IMR-90 (cell line): Measurements from ENCODE around the gene RASSF4. TPM values are rescaled to one million over a fixed set of nuclear protein-coding genes. Genes with fewer than 3 reads are reported as not detected.

Experiments used
- ATAC-seq: fragments of 200-7000 bp; cut with Tn5 transposase; 2 replicates; pipeline ENCODE4 v1.9.1; 2020; ENCODE audit warnings: low read depth, mild to moderate bottlenecking, moderate library complexity
- BruUV-seq: library from RNA; stranded (reverse); fragments of 400-500 nt; replicated peaks from 2 replicates; lab custom pipeline; 2021; lab: Mats Ljungman, UMichigan
- CTCF ChIA-PET: fragments of 300-600 bp; formaldehyde crosslinking; extraction: SDS; loops from one replicate; lab custom pipeline; 2021; ENCODE audit warnings: antibody characterized with exemption; lab: Yijun Ruan, JAX
- POLR2A ChIA-PET: fragments of 300-600 bp; sonication (Branson Sonifier 250); formaldehyde crosslinking; loops from one replicate; lab custom pipeline; 2022; ENCODE audit warnings: antibody characterized with exemption; ENCODE audit not compliant: unreplicated experiment; lab: Charles Lee
- DNase-seq: peaks from one replicate; pipeline ENCODE4 v3.0.0; 2013
- H2AFZ ChIP-seq: replicated peaks from 2 replicates; pipeline ENCODE3; 2013; ENCODE audit warnings: low read length, mild to moderate bottlenecking; ENCODE audit not compliant: poor library complexity
- H2AK5ac ChIP-seq: 2 replicates; pipeline ENCODE4 v1.6.1; 2013; ENCODE audit warnings: low read depth, low read length, inconsistent platforms
- H2AK9ac ChIP-seq: replicated peaks from 2 replicates; pipeline ENCODE3; 2013; ENCODE audit warnings: mild to moderate bottlenecking, low read depth, low read length, moderate library complexity; ENCODE audit not compliant: poor library complexity
- H2BK120ac ChIP-seq: 2 replicates; pipeline ENCODE4 v1.6.1; 2013; ENCODE audit warnings: low read depth, low read length, inconsistent platforms
- H2BK15ac ChIP-seq: 3 replicates; pipeline ENCODE4 v1.6.1; 2013; ENCODE audit warnings: low read depth, low read length, inconsistent platforms
- H2BK20ac ChIP-seq: 2 replicates; pipeline ENCODE4 v1.6.1; 2013; ENCODE audit warnings: low read depth, mild to moderate bottlenecking, inconsistent platforms, low read length, moderate library complexity
- H2BK5ac ChIP-seq: 2 replicates; pipeline ENCODE4 v1.6.1; 2013; ENCODE audit warnings: mild to moderate bottlenecking, low read depth, low read length, inconsistent platforms; ENCODE audit not compliant: poor library complexity, severe bottlenecking
- H3K14ac ChIP-seq: replicated peaks from 2 replicates; pipeline ENCODE4 v1.6.1; 2013; ENCODE audit warnings: low read depth, low read length, inconsistent platforms
- H3K18ac ChIP-seq: 2 replicates; pipeline ENCODE4 v1.6.1; 2013; ENCODE audit warnings: low read depth, low read length, control low read depth
- H3K23ac ChIP-seq: 2 replicates; pipeline ENCODE4 v1.6.1; 2013; ENCODE audit warnings: low read depth, low read length, inconsistent platforms
- H3K27ac ChIP-seq: 2 replicates; pipeline ENCODE4 v1.5.1; 2013; ENCODE audit warnings: mild to moderate bottlenecking, control low read depth, low read length; ENCODE audit not compliant: insufficient read depth
- H3K27me3 ChIP-seq: 2 replicates; pipeline ENCODE4 v1.6.1; 2013; ENCODE audit warnings: low read length; ENCODE audit not compliant: control insufficient read depth, insufficient read depth
- H3K36me3 ChIP-seq: 2 replicates; pipeline ENCODE4 v1.6.1; 2013; ENCODE audit warnings: low read length, mixed read lengths; ENCODE audit not compliant: control insufficient read depth, insufficient read depth
- H3K4ac ChIP-seq: 2 replicates; pipeline ENCODE4 v1.6.1; 2013; ENCODE audit warnings: low read depth, low read length, inconsistent platforms
- H3K4me1 ChIP-seq: 2 replicates; pipeline ENCODE4 v1.6.1; 2013; ENCODE audit warnings: low read length, mixed read lengths; ENCODE audit not compliant: control insufficient read depth, insufficient read depth
- H3K4me2 ChIP-seq: 2 replicates; pipeline ENCODE4 v1.6.1; 2013; ENCODE audit warnings: low read depth, mild to moderate bottlenecking, control low read depth, low read length, moderate library complexity
- H3K4me3 ChIP-seq: 2 replicates; pipeline ENCODE4 v1.5.1; 2013; ENCODE audit warnings: low read depth, mild to moderate bottlenecking, control low read depth, low read length, moderate library complexity; ENCODE audit not compliant: insufficient read depth
- H3K56ac ChIP-seq: 2 replicates; pipeline ENCODE4 v1.6.1; 2013; ENCODE audit warnings: low read length, inconsistent platforms; ENCODE audit not compliant: insufficient read depth; ENCODE audit errors: extremely low read depth
- H3K79me1 ChIP-seq, 2 experiments: 2 replicates each; pipeline ENCODE4 v1.6.1; 2013; ENCODE audit warnings: low read length in 2 of 2, inconsistent platforms in 1 of 2, low read depth in 1 of 2
- H3K9ac ChIP-seq: 2 replicates; pipeline ENCODE4 v1.6.1; 2013; ENCODE audit warnings: low read depth, low read length, control low read depth
- H3K9me1 ChIP-seq: 2 replicates; pipeline ENCODE4 v1.6.1; 2013; ENCODE audit warnings: low read length, inconsistent platforms; ENCODE audit not compliant: insufficient read depth
- H3K9me3 ChIP-seq: 2 replicates; pipeline ENCODE4 v1.6.1; 2013; ENCODE audit warnings: low read length; ENCODE audit not compliant: control insufficient read depth, insufficient read depth
- H4K20me1 ChIP-seq: 2 replicates; pipeline ENCODE4 v1.6.1; 2013; ENCODE audit warnings: low read length, inconsistent platforms; ENCODE audit not compliant: insufficient read depth
- H4K5ac ChIP-seq: 2 replicates; pipeline ENCODE4 v1.6.1; 2013; ENCODE audit warnings: mild to moderate bottlenecking, low read depth, low read length, control low read depth
- H4K8ac ChIP-seq, 2 experiments: 2 replicates each; pipeline ENCODE4 v1.6.1; 2013; ENCODE audit warnings: low read depth in 2 of 2, low read length in 2 of 2, control low read depth in 1 of 2, inconsistent platforms in 1 of 2
- H4K91ac ChIP-seq: 2 replicates; pipeline ENCODE4 v1.6.1; 2013; ENCODE audit warnings: low read depth, low read length, inconsistent platforms; ENCODE audit not compliant: insufficient read depth
- BHLHE40 ChIP-seq: fragments of 150-350 bp; IDR thresholded peaks from 2 replicates; pipeline ENCODE4 v1.6.1; 2016; ENCODE audit warnings: mild to moderate bottlenecking, low read depth, low read length
- CEBPB ChIP-seq: IDR thresholded peaks from 2 replicates; pipeline ENCODE4 v1.6.1; 2012; ENCODE audit warnings: low read depth, low read length, improper control_type of control experiment
- CHD1 ChIP-seq: IDR thresholded peaks from 2 replicates; pipeline ENCODE4 v1.6.1; 2012; ENCODE audit warnings: low read depth, low read length, improper control_type of control experiment
- FOS ChIP-seq: fragments of 150-350 bp; IDR thresholded peaks from 2 replicates; pipeline ENCODE4 v1.6.1; 2016; ENCODE audit warnings: low read depth, low read length
- MAFK ChIP-seq: IDR thresholded peaks from 2 replicates; pipeline ENCODE4 v1.6.1; 2012; ENCODE audit warnings: low read depth, low read length, improper control_type of control experiment
- MAZ ChIP-seq: IDR thresholded peaks from 2 replicates; pipeline ENCODE4 v1.6.1; 2012; ENCODE audit warnings: low read depth, mild to moderate bottlenecking, low read length, improper control_type of control experiment, moderate library complexity, borderline replicate concordance
- MXI1 ChIP-seq: IDR thresholded peaks from 2 replicates; pipeline ENCODE4 v1.6.1; 2012; ENCODE audit warnings: low read depth, mild to moderate bottlenecking, low read length, moderate library complexity, borderline replicate concordance
- NFE2L2 ChIP-seq: fragments of 150-350 bp; IDR thresholded peaks from 2 replicates; pipeline ENCODE4 v1.6.1; 2016; ENCODE audit warnings: low read depth, mild to moderate bottlenecking, low read length
- POLR2A ChIP-seq: IDR thresholded peaks from 2 replicates; pipeline ENCODE4 v1.6.1; 2012; ENCODE audit warnings: mild to moderate bottlenecking, low read depth, low read length
- RAD21 ChIP-seq: IDR thresholded peaks from 2 replicates; pipeline ENCODE4 v1.6.1; 2012; ENCODE audit warnings: low read length, improper control_type of control experiment
- RCOR1 ChIP-seq: IDR thresholded peaks from 2 replicates; pipeline ENCODE4 v1.6.1; 2012; ENCODE audit warnings: mild to moderate bottlenecking, low read length, improper control_type of control experiment; ENCODE audit not compliant: insufficient replicate concordance
- SMC3 ChIP-seq: fragments of 150-350 bp; IDR thresholded peaks from 2 replicates; pipeline ENCODE4 v1.6.1; 2016; ENCODE audit warnings: low read depth, mild to moderate bottlenecking, antibody characterized with exemption, low read length, moderate library complexity
- WGBS, 2 experiments: methylation state at CpG; one replicate each; pipeline versions ENCODE4 v1.1.5 to v1.1.7; 2013; ENCODE audit warnings: missing lambda C conversion rate in 2 of 2; ENCODE audit not compliant: insufficient read length in 1 of 2; ENCODE audit errors: extremely low coverage in 2 of 2; 5-methylcytosine and 5-hydroxymethylcytosine counted together
- dilution Hi-C: fragments of 300-500 bp; cut with HindIII; formaldehyde crosslinking; loops from one replicate; pipeline ENCODE4 v1.14.3; 2018; ENCODE audit warnings: low sequenced_read_pairs; ENCODE audit not compliant: unreplicated experiment
- in situ Hi-C: fragments of 300-500 bp; cut with MboI; formaldehyde crosslinking; loops from 3 replicates; pipeline ENCODE4 v1.14.3; 2019; ENCODE audit warnings: low sequenced_read_pairs, inconsistent platforms, mixed read lengths
- intact Hi-C: fragments of 100-400 bp; cut with micrococcal nuclease; formaldehyde crosslinking; loops from 2 replicates; pipeline ENCODE4 v1.10.0; 2022
- polyA plus RNA-seq, 3 experiments: library from polyadenylated mRNA; depleted of rRNA; stranded (reverse); fragments of >200 nt; gene quantifications; 2 replicates each; pipeline ENCODE4 v1.2.3, GENCODE V29; 2012; ENCODE audit warnings: low replicate concordance in 1 of 3
- total RNA-seq: library from RNA; depleted of rRNA; stranded (reverse); fragments of >200 nt; gene quantifications from 2 replicates; pipeline ENCODE4 v1.2.3, GENCODE V29; 2012
- TF ChIP-seq, protein P1 (sequence below): fragments of 150-350 bp; IDR thresholded peaks from 2 replicates; pipeline ENCODE4 v1.6.1; 2016; ENCODE audit warnings: low read depth, mild to moderate bottlenecking, low read length, moderate library complexity, borderline replicate concordance
- TF ChIP-seq, protein P2 (sequence below): fragments of 150-350 bp; IDR thresholded peaks from 2 replicates; pipeline ENCODE4 v1.6.1; 2017; ENCODE audit warnings: mild to moderate bottlenecking, antibody characterized with exemption, low read length, low read depth
- TF ChIP-seq, protein P3 (sequence below): conservative IDR thresholded peaks from 2 replicates; pipeline ENCODE4 v1.5.1; 2012; ENCODE audit warnings: mild to moderate bottlenecking, low read depth, low read length, improper control_type of control experiment

The RASSF4 gene
- total and polyA plus RNA-seq, 2 of the 4 experiments (the other 2 are of a cell fraction), result 5.9 to 8.6 TPM

DNA sequence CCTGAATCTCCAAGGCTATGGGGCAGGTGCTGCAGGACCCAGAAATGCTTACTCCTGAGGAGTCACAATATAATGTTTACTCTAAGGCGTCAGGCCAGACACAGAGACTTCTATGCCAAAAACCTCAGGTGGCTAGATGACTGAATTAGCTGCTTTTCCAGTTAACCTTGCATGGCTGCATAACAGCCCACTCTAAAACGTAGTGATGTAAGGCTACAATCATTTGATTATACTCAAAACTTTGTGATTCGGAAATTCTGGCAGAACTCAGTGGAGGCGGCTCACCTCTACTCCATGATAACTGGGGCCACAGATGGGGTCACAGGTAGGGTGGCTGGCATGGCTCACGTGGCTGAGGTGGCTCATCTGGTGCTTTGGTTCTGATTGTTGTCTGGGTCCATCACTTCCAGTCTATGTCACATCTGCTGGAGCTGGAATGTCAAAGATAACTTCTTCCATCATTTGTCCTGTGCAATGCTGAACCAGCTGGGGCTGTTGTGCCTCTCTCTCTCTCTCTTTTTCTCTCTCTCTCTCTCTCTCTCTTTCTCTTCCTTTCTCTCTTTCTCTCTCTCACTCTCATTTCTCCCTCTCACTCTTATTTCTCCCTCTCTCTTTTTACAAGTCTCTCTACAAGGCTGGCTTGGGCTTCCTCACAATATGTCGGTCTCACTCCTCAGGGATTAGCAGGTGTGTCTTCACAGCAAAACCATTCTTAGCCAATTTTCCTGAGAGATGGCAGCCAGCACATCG is 36.6 kb upstream of the RASSF4 start:
- dilution Hi-C loops, result no loop called here
- Histone ChIP-seq H3K27me3 (peaks cover 46% of the 10 kb centered on the region), H4K20me1 (no peaks in the 10 kb centered on the region), H2AK9ac (no peak overlapping the region), H3K56ac (no peak overlapping the region), H3K4me1 (no peaks in the 10 kb centered on the region), H3K79me1 (no peaks in the 10 kb centered on the region), H3K18ac (no peak overlapping the region), H4K91ac (no peak overlapping the region), H2BK20ac (no peak overlapping the region), H3K27ac (no peak overlapping the region), H2BK5ac (no peak overlapping the region), H2BK15ac (no peak overlapping the region), H4K8ac (no peak overlapping the region), H3K4ac (no peak overlapping the region), H2BK120ac (no peak overlapping the region), H3K4me3 (no peak overlapping the region), H3K4me2 (no peak overlapping the region), H3K9me3 (peaks cover 2% of the 10 kb centered on the region; the same call in 1 of the 2 replicates), H4K5ac (no peak overlapping the region), H2AK5ac (no peak overlapping the region), H3K14ac (no peak overlapping the region), H3K36me3 (no peaks in the 10 kb centered on the region), H3K23ac (no peak overlapping the region), H3K9me1 (no peaks in the 10 kb centered on the region; the same call in 1 of the 2 replicates), H3K9ac (no peak overlapping the region), H2AFZ (no peak overlapping the region)
- ATAC-seq (no peak), DNase-seq (no peak)
- TF ChIP-seq, protein P1, sequence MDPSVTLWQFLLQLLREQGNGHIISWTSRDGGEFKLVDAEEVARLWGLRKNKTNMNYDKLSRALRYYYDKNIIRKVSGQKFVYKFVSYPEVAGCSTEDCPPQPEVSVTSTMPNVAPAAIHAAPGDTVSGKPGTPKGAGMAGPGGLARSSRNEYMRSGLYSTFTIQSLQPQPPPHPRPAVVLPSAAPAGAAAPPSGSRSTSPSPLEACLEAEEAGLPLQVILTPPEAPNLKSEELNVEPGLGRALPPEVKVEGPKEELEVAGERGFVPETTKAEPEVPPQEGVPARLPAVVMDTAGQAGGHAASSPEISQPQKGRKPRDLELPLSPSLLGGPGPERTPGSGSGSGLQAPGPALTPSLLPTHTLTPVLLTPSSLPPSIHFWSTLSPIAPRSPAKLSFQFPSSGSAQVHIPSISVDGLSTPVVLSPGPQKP, result no peak
- TF ChIP-seq CEBPB, result no peak
- TF ChIP-seq RAD21, result no peak
- TF ChIP-seq POLR2A, result no peak
- TF ChIP-seq MAFK, result no peak
- TF ChIP-seq, protein P2, sequence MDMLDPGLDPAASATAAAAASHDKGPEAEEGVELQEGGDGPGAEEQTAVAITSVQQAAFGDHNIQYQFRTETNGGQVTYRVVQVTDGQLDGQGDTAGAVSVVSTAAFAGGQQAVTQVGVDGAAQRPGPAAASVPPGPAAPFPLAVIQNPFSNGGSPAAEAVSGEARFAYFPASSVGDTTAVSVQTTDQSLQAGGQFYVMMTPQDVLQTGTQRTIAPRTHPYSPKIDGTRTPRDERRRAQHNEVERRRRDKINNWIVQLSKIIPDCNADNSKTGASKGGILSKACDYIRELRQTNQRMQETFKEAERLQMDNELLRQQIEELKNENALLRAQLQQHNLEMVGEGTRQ, result no peak
- TF ChIP-seq BHLHE40, result no peak
- no peak for TF ChIP-seq MAZ
- TF ChIP-seq, protein P3, sequence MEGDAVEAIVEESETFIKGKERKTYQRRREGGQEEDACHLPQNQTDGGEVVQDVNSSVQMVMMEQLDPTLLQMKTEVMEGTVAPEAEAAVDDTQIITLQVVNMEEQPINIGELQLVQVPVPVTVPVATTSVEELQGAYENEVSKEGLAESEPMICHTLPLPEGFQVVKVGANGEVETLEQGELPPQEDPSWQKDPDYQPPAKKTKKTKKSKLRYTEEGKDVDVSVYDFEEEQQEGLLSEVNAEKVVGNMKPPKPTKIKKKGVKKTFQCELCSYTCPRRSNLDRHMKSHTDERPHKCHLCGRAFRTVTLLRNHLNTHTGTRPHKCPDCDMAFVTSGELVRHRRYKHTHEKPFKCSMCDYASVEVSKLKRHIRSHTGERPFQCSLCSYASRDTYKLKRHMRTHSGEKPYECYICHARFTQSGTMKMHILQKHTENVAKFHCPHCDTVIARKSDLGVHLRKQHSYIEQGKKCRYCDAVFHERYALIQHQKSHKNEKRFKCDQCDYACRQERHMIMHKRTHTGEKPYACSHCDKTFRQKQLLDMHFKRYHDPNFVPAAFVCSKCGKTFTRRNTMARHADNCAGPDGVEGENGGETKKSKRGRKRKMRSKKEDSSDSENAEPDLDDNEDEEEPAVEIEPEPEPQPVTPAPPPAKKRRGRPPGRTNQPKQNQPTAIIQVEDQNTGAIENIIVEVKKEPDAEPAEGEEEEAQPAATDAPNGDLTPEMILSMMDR, result no peak
- TF ChIP-seq MXI1, result no peak
- TF ChIP-seq NFE2L2, result no peak
- no peak for TF ChIP-seq FOS
- TF ChIP-seq SMC3, result no peak
- no peak for TF ChIP-seq CHD1
- no peak for TF ChIP-seq RCOR1
- whole genome bisulfite sequencing, 2 experiments, result no CpG with 5 or more reads among the region's 7 CpGs
- in situ Hi-C loops, result no loop called here
- ChIA-PET CTCF (no interaction called here), POLR2A (no interaction called here)
- intact Hi-C loops, result no loop called here
- BruUV-seq, result no TSS peak
